ENCODE data around the gene KIF5B. TPM values are rescaled to one million over a fixed set of nuclear protein-coding genes. Genes with fewer than 3 reads are reported as not detected.
"Not testable (repeated sequence)": the region's sequence is repeated elsewhere in the genome, so short reads cannot be mapped to it uniquely, and the experiment has no call there.

Gene KIF5B
- polyA plus RNA-seq, 1 experiment: 84.0 TPM

DNA sequence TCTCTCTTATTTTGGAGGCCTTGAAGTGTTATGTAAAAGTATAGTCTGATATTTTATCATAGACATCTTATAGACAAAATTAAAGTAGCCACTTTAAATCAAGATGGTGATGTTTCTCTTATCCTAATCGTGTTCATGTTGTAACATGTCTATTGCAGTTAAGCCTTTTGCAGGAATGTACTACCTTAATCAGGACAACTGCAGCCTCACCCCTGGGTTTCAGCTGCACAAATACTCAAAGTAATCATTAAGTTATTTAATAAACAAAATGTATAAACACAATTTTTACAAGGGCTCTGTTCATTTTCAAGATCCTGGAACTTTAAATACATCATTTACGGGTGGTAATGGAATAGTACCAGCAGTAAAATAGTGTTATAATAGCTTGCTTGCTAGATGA lies 14.4 kb upstream of the KIF5B start:
- ChIA-PET CTCF (no interaction called here), POLR2A (interaction anchor here (0.7 kb wide), 1 partner anchor 122 kb away, joined by 3 read pairs; no protein-coding TSS in a partner anchor)
- no peak overlapping the region for H3K27ac ChIP-seq (ENCODE audit: low read depth, low read length)
- DNase-seq (ENCODE audit: low read depth, low spot score): no peak
- no peak overlapping the region for H3K4me3 ChIP-seq (ENCODE audit: low read depth, low read length)
- no peaks in the 10 kb centered on the region for H3K9me3 ChIP-seq (ENCODE audit: control insufficient read depth, insufficient read depth, low read length)
- TF ChIP-seq, protein P1, sequence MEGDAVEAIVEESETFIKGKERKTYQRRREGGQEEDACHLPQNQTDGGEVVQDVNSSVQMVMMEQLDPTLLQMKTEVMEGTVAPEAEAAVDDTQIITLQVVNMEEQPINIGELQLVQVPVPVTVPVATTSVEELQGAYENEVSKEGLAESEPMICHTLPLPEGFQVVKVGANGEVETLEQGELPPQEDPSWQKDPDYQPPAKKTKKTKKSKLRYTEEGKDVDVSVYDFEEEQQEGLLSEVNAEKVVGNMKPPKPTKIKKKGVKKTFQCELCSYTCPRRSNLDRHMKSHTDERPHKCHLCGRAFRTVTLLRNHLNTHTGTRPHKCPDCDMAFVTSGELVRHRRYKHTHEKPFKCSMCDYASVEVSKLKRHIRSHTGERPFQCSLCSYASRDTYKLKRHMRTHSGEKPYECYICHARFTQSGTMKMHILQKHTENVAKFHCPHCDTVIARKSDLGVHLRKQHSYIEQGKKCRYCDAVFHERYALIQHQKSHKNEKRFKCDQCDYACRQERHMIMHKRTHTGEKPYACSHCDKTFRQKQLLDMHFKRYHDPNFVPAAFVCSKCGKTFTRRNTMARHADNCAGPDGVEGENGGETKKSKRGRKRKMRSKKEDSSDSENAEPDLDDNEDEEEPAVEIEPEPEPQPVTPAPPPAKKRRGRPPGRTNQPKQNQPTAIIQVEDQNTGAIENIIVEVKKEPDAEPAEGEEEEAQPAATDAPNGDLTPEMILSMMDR (IDR thresholded peaks at IDR 0.05; ENCODE audit: low read depth, low read length): no peak
- no peaks in the 10 kb centered on the region for H3K27me3 ChIP-seq (ENCODE audit: control insufficient read depth, insufficient read depth, low read length)

- no peak for DNase-seq (ENCODE audit: low read depth, low spot score)
- H3K27ac ChIP-seq (ENCODE audit: low read depth, low read length): no peak overlapping the region
- H3K9me3 ChIP-seq (ENCODE audit: control insufficient read depth, insufficient read depth, low read length): no peaks in the 10 kb centered on the region
- H3K4me3 ChIP-seq (ENCODE audit: low read depth, low read length): no peak overlapping the region
- TF ChIP-seq, protein P1 (IDR thresholded peaks at IDR 0.05; ENCODE audit: low read depth, low read length): no peak
- ChIA-PET POLR2A (no interaction called here), CTCF (no interaction called here)
- no peaks in the 10 kb centered on the region for H3K27me3 ChIP-seq (ENCODE audit: control insufficient read depth, insufficient read depth, low read length)
Observed at GRCh38 chr10:32068569-32068968, 12.3 kb upstream of the KIF5B start.

GRCh38 chr10:32067931-32068330 lies 11.7 kb upstream of the KIF5B start:
- DNase-seq (ENCODE audit: low read depth, low spot score); CTCF ChIA-PET; H3K9me3 ChIP-seq (ENCODE audit: control insufficient read depth, insufficient read depth, low read length); H3K4me3 ChIP-seq (ENCODE audit: low read depth, low read length); POLR2A ChIA-PET; H3K27me3 ChIP-seq (ENCODE audit: control insufficient read depth, insufficient read depth, low read length); H3K27ac ChIP-seq (ENCODE audit: low read depth, low read length): not testable (repeated sequence)

DNA sequence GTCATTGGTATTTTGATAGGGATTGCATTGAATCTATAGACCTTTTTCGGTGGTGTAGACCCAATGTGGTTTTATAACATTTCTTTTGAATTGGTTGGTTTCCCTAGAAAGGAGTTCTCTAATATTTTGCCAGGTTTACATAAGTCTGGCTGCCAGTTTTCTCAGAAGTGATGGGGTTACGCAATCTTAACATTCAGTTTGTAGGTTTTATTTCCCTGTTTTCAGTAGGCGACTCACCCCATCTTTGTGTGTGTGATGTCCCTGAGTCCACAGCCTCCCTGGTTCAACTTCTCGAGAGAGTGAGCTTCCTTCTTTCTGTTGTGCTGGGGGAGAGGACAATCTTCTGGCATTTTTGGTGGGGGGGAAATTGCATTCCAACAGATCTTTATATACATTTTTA lies 9.6 kb upstream of the KIF5B start:
- ChIA-PET CTCF (no interaction called here), POLR2A (interaction anchor here (0.6 kb wide), 1 partner anchor 1154 kb away, joined by 3 read pairs; no protein-coding TSS in a partner anchor)
- Histone ChIP-seq H3K9me3 (ENCODE audit: control insufficient read depth, insufficient read depth, low read length) (no peaks in the 10 kb centered on the region), H3K27me3 (ENCODE audit: control insufficient read depth, insufficient read depth, low read length) (no peaks in the 10 kb centered on the region), H3K27ac (ENCODE audit: low read depth, low read length) (no peak overlapping the region), H3K4me3 (ENCODE audit: low read depth, low read length) (no peak overlapping the region)
- TF ChIP-seq, protein P1 (IDR thresholded peaks at IDR 0.05; ENCODE audit: low read depth, low read length): no peak
- DNase-seq (ENCODE audit: low read depth, low spot score): no peak

- Histone ChIP-seq H3K27me3 (ENCODE audit: control insufficient read depth, insufficient read depth, low read length) (no peaks in the 10 kb centered on the region), H3K4me3 (ENCODE audit: low read depth, low read length) (no peak overlapping the region), H3K27ac (ENCODE audit: low read depth, low read length) (no peak overlapping the region), H3K9me3 (ENCODE audit: control insufficient read depth, insufficient read depth, low read length) (no peaks in the 10 kb centered on the region)
- TF ChIP-seq, protein P1 (IDR thresholded peaks at IDR 0.05; ENCODE audit: low read depth, low read length): no peak
- POLR2A ChIA-PET: no interaction called here
- DNase-seq (ENCODE audit: low read depth, low spot score): no peak
- CTCF ChIA-PET: no interaction called here
Observed at GRCh38 chr10:32061440-32061839, 5.2 kb upstream of the KIF5B start.

GRCh38 chr10:32060347-32060746 lies 4.1 kb upstream of the KIF5B start:
- Histone ChIP-seq H3K27ac (ENCODE audit: low read depth, low read length) (no peak overlapping the region), H3K27me3 (ENCODE audit: control insufficient read depth, insufficient read depth, low read length) (no peaks in the 10 kb centered on the region), H3K9me3 (ENCODE audit: control insufficient read depth, insufficient read depth, low read length) (peaks cover 5% of the 10 kb centered on the region; the same call in 1 of the 2 replicates), H3K4me3 (ENCODE audit: low read depth, low read length) (no peak overlapping the region)
- POLR2A ChIA-PET: no interaction called here
- DNase-seq (ENCODE audit: low read depth, low spot score): no peak
- CTCF ChIA-PET: no interaction called here
- TF ChIP-seq, protein P1 (IDR thresholded peaks at IDR 0.05; ENCODE audit: low read depth, low read length): no peak
